Chondrocyte (in vitro differentiated cells): ENCODE results near the gene AGPAT4. TPM values are rescaled to one million over a fixed set of nuclear protein-coding genes. Genes with fewer than 3 reads are reported as not detected.

ENCODE experiments used
- DNase-seq: peaks from one replicate; pipeline ENCODE4 v3.0.0; 2021; ENCODE audit warnings: mixed read lengths, low spot score
- H3K27ac Mint-ChIP-seq: one replicate; pipeline ENCODE4 v1.8.0; 2021; ENCODE audit warnings: mild to moderate bottlenecking, moderate library complexity, mixed read lengths; ENCODE audit not compliant: unreplicated experiment
- H3K27me3 Mint-ChIP-seq: 2 replicates; pipeline ENCODE4 v1.8.0; 2021; ENCODE audit warnings: low read depth, mixed read lengths
- H3K36me3 Mint-ChIP-seq: 2 replicates; pipeline ENCODE4 v1.8.0; 2021; ENCODE audit warnings: low read depth, mixed read lengths
- H3K4me1 Mint-ChIP-seq: 2 replicates; pipeline ENCODE4 v1.8.0; 2021; ENCODE audit warnings: low read depth, mild to moderate bottlenecking, mixed read lengths
- H3K4me3 Mint-ChIP-seq: one replicate; pipeline ENCODE4 v1.8.0; 2021; ENCODE audit warnings: mild to moderate bottlenecking, moderate library complexity, mixed read lengths; ENCODE audit not compliant: unreplicated experiment
- H3K9me3 Mint-ChIP-seq: 2 replicates; pipeline ENCODE4 v1.8.0; 2021; ENCODE audit warnings: low read depth, mixed read lengths
- CTCF ChIP-seq: fragments of 200-600 bp; sonication (generic); IDR thresholded peaks from 2 replicates; pipeline ENCODE4 v1.5.0; 2021; ENCODE audit warnings: antibody characterized with exemption, mild to moderate bottlenecking, moderate library complexity
- total RNA-seq: library from RNA; stranded (reverse); gene quantifications from 3 replicates; pipeline ENCODE4 v1.2.1, GENCODE V29; 2021

AGPAT4 gene
- total RNA-seq, 1 donor from 2014 or later = 11.9 TPM

DNA sequence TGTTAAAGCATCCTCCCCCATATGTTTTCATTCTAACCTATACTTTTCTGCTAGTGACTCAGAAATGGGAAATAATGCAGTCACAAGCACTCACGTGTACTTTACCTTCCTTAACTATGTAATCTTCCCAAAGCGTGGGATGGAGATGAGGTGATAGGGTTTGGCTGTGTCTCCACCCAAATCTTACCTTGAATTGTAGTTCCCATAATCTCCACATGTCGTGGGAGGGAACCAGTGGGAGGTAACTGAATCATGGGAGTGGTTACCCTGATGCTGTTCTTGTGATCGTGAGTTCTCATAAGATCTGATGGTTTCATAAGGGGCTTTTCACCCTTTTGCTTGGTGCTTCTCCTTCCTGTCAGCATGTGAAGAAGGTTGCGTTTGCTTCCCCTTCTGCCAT, 35.4 kb downstream of the AGPAT4 start:
- peaks cover 29% of the 10 kb centered on the region for H3K4me1 Mint-ChIP-seq
- no peaks in the 10 kb centered on the region for H3K36me3 Mint-ChIP-seq
- TF ChIP-seq CTCF = no peak
- no peaks in the 10 kb centered on the region for H3K27me3 Mint-ChIP-seq
- H3K4me3 Mint-ChIP-seq = no peak overlapping the region
- no peaks in the 10 kb centered on the region for H3K9me3 Mint-ChIP-seq
- no peak for DNase-seq
- no peak overlapping the region for H3K27ac Mint-ChIP-seq

- Mint-ChIP-seq H3K9me3 (no peaks in the 10 kb centered on the region), H3K27me3 (no peaks in the 10 kb centered on the region), H3K36me3 (no peaks in the 10 kb centered on the region), H3K27ac (no peak overlapping the region), H3K4me3 (no peak overlapping the region), H3K4me1 (peaks cover 30% of the 10 kb centered on the region)
- TF ChIP-seq CTCF = no peak
- DNase-seq = no peak
Observed at GRCh38 chr6:161238081-161238480, 35.8 kb downstream of the AGPAT4 start.

GRCh38 chr6:161237176-161237575, 36.7 kb downstream of the AGPAT4 start:
- H3K4me3 Mint-ChIP-seq = no peak overlapping the region
- H3K4me1 Mint-ChIP-seq = peaks cover 30% of the 10 kb centered on the region
- H3K36me3 Mint-ChIP-seq = no peaks in the 10 kb centered on the region
- H3K27me3 Mint-ChIP-seq = no peaks in the 10 kb centered on the region
- no peak for TF ChIP-seq CTCF
- H3K9me3 Mint-ChIP-seq = no peaks in the 10 kb centered on the region
- no peak for DNase-seq
- H3K27ac Mint-ChIP-seq = no peak overlapping the region

DNA sequence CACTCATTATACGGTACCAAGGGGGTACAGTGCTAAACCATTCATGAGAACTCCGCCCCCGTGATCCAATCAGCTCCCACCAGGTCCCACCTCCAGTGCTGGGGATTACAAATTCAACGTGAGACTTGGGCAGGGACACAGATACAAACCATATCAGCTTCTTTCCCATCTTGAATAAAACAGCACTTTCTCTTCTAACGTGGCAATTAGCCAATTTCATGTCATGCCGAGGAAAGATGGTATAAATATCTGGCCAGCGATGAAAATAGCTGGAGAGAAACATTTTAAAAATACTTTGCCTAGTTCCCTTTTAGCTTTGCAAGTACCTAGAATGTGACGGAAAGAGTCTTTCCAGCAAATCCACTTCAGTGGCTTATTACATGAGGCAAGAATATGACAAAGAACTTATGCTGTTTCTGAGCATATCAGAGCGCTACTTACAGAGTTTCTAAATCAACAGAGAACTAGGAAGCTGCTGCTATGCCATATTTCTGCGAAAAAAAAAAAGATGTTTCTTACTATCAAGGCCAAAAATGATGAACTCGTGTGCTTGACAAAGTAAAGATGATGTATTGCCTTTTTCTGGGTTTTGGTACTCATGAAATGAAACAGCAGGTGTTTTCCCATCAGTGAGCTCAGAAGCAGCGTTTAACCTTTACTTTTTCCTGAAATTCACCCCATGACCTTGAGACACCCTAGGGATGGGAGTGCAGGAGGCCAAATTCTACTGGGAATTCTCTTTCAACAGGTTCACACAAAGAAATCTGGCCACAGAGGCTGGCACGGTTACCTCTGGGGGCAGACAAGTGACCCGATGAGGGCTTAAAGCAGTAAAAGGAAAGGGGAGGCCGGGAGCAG, 37.9 kb downstream of the AGPAT4 start:
- Mint-ChIP-seq H3K4me1 (peaks cover 30% of the 10 kb centered on the region), H3K9me3 (no peaks in the 10 kb centered on the region), H3K27ac (peak overlapping the region; percentile 33), H3K36me3 (peaks cover 6% of the 10 kb centered on the region), H3K4me3 (no peak overlapping the region), H3K27me3 (no peaks in the 10 kb centered on the region)
- no peak for DNase-seq
- TF ChIP-seq CTCF = no peak

GRCh38 chr6:161233986-161234661, 39.7 kb downstream of the AGPAT4 start:
- Mint-ChIP-seq H3K4me1 (peaks cover 42% of the 10 kb centered on the region), H3K4me3 (no peak overlapping the region), H3K36me3 (peaks cover 6% of the 10 kb centered on the region), H3K9me3 (no peaks in the 10 kb centered on the region), H3K27ac (peak overlapping the region; percentile 92), H3K27me3 (no peaks in the 10 kb centered on the region)
- no peak for DNase-seq
- no peak for TF ChIP-seq CTCF
